ENCODE results near the gene MAP3K13. TPM values are rescaled to one million over a fixed set of nuclear protein-coding genes. Genes with fewer than 3 reads are reported as not detected.
"Not testable (repeated sequence)": the region's sequence is repeated elsewhere in the genome, so short reads cannot be mapped to it uniquely, and the experiment has no call there.

The MAP3K13 gene
- total RNA-seq, 1 experiment from 2014 or later = 18.4 TPM

GRCh38 chr3:185353823-185354614 is 8.9 kb upstream of the MAP3K13 start:
- peak; percentile 18 to 50 for DNase-seq (ENCODE audit: low read depth in 1 of 2, low spot score in 2 of 2)
- Histone ChIP-seq H3K36me3 (no peaks in the 10 kb centered on the region), H3K9me3 (replicated peaks) (no peaks in the 10 kb centered on the region), H3K4me3 (no peak overlapping the region), H3K4me1 (replicated peaks) (peaks cover 6% of the 10 kb centered on the region; the same call in 1 of the 2 replicates), H3K27ac (no peak overlapping the region), H3K27me3 (replicated peaks) (no peaks in the 10 kb centered on the region)

- Histone ChIP-seq H3K36me3 (no peaks in the 10 kb centered on the region), H3K4me3 (no peak overlapping the region), H3K4me1 (replicated peaks) (peaks cover 6% of the 10 kb centered on the region; the same call in 1 of the 2 replicates), H3K27me3 (replicated peaks) (no peaks in the 10 kb centered on the region), H3K9me3 (replicated peaks) (no peaks in the 10 kb centered on the region), H3K27ac (no peak overlapping the region)
- DNase-seq (ENCODE audit: low read depth in 1 of 2, low spot score in 2 of 2) = no peak
Measured at GRCh38 chr3:185356499-185356898, 6.4 kb upstream of the MAP3K13 start.

- H3K4me3 ChIP-seq = no peak overlapping the region
- H3K4me1 ChIP-seq (replicated peaks) = no peaks in the 10 kb centered on the region
- peaks cover 9% of the 10 kb centered on the region; the same call in 1 of the 2 replicates for H3K27me3 ChIP-seq (replicated peaks)
- DNase-seq (ENCODE audit: low read depth in 1 of 2, low spot score in 2 of 2) = no peak
- no peaks in the 10 kb centered on the region for H3K9me3 ChIP-seq (replicated peaks)
- H3K27ac ChIP-seq = no peak overlapping the region
- H3K36me3 ChIP-seq = no peaks in the 10 kb centered on the region
Measured at GRCh38 chr3:185361920-185362319, 1.0 kb upstream of the MAP3K13 start.

- H3K4me1 ChIP-seq (replicated peaks) = no peaks in the 10 kb centered on the region
- no peaks in the 10 kb centered on the region for H3K36me3 ChIP-seq
- peak overlapping the region; percentile 28 for H3K4me3 ChIP-seq
- no peak overlapping the region for H3K27ac ChIP-seq
- peaks cover 9% of the 10 kb centered on the region; the same call in 1 of the 2 replicates for H3K27me3 ChIP-seq (replicated peaks)
- DNase-seq (ENCODE audit: low read depth in 1 of 2, low spot score in 2 of 2) = no peak
- H3K9me3 ChIP-seq (replicated peaks) = no peaks in the 10 kb centered on the region
Measured at GRCh38 chr3:185363662-185364203, 797 bp downstream of the MAP3K13 start.

GRCh38 chr3:185365291-185366073 is 2.5 kb downstream of the MAP3K13 start:
- Histone ChIP-seq H3K4me1 (replicated peaks) (no peaks in the 10 kb centered on the region), H3K36me3 (no peaks in the 10 kb centered on the region), H3K9me3 (replicated peaks) (no peaks in the 10 kb centered on the region), H3K27ac (no peak overlapping the region), H3K4me3 (no peak overlapping the region), H3K27me3 (replicated peaks) (peaks cover 9% of the 10 kb centered on the region; the same call in 1 of the 2 replicates)
- DNase-seq (ENCODE audit: low read depth in 1 of 2, low spot score in 2 of 2) = no peak

GRCh38 chr3:185366074-185366335 is 3.1 kb downstream of the MAP3K13 start:
- Histone ChIP-seq H3K36me3 (no peaks in the 10 kb centered on the region), H3K4me3 (no peak overlapping the region), H3K27ac (no peak overlapping the region), H3K27me3 (replicated peaks) (peaks cover 9% of the 10 kb centered on the region; the same call in 1 of the 2 replicates), H3K9me3 (replicated peaks) (no peaks in the 10 kb centered on the region), H3K4me1 (replicated peaks) (no peaks in the 10 kb centered on the region)
- no peak for DNase-seq (ENCODE audit: low read depth in 1 of 2, low spot score in 2 of 2)

- Histone ChIP-seq H3K27me3 (replicated peaks) (peaks cover 9% of the 10 kb centered on the region; the same call in 1 of the 2 replicates), H3K9me3 (replicated peaks) (no peaks in the 10 kb centered on the region), H3K27ac (no peak overlapping the region), H3K36me3 (no peaks in the 10 kb centered on the region), H3K4me3 (no peak overlapping the region), H3K4me1 (replicated peaks) (no peaks in the 10 kb centered on the region)
- no peak for DNase-seq (ENCODE audit: low read depth in 1 of 2, low spot score in 2 of 2)
Measured at GRCh38 chr3:185366913-185367312, 4.0 kb downstream of the MAP3K13 start.

- not testable (repeated sequence) for H3K4me1 ChIP-seq (replicated peaks); H3K36me3 ChIP-seq; H3K27me3 ChIP-seq (replicated peaks); H3K9me3 ChIP-seq (replicated peaks); DNase-seq (ENCODE audit: low read depth in 1 of 2, low spot score in 2 of 2); H3K27ac ChIP-seq; H3K4me3 ChIP-seq
Measured at GRCh38 chr3:185370349-185370748, 7.4 kb downstream of the MAP3K13 start.

GRCh38 chr3:185371306-185372074 is 8.6 kb downstream of the MAP3K13 start:
- Histone ChIP-seq H3K4me1 (replicated peaks) (no peaks in the 10 kb centered on the region), H3K27me3 (replicated peaks) (no peaks in the 10 kb centered on the region), H3K4me3 (no peak overlapping the region), H3K27ac (no peak overlapping the region), H3K36me3 (no peaks in the 10 kb centered on the region), H3K9me3 (replicated peaks) (no peaks in the 10 kb centered on the region)
- DNase-seq (ENCODE audit: low read depth in 1 of 2, low spot score in 2 of 2) = no peak

- no peak for DNase-seq (ENCODE audit: low read depth in 1 of 2, low spot score in 2 of 2)
- Histone ChIP-seq H3K27me3 (replicated peaks) (no peaks in the 10 kb centered on the region), H3K4me1 (replicated peaks) (no peaks in the 10 kb centered on the region), H3K27ac (no peak overlapping the region), H3K9me3 (replicated peaks) (no peaks in the 10 kb centered on the region), H3K36me3 (no peaks in the 10 kb centered on the region), H3K4me3 (no peak overlapping the region)
Measured at GRCh38 chr3:185381320-185382058, 18.6 kb downstream of the MAP3K13 start.

- no peaks in the 10 kb centered on the region for H3K27me3 ChIP-seq (replicated peaks)
- no peak overlapping the region for H3K27ac ChIP-seq
- H3K4me3 ChIP-seq = no peak overlapping the region
- H3K36me3 ChIP-seq = no peaks in the 10 kb centered on the region
- no peak for DNase-seq (ENCODE audit: low read depth in 1 of 2, low spot score in 2 of 2)
- no peaks in the 10 kb centered on the region for H3K9me3 ChIP-seq (replicated peaks)
- no peaks in the 10 kb centered on the region for H3K4me1 ChIP-seq (replicated peaks)
Measured at GRCh38 chr3:185382154-185382553, 19.2 kb downstream of the MAP3K13 start.

GRCh38 chr3:185386515-185386914 is 23.6 kb downstream of the MAP3K13 start:
- H3K4me3 ChIP-seq; H3K4me1 ChIP-seq (replicated peaks); H3K27ac ChIP-seq; H3K36me3 ChIP-seq; DNase-seq (ENCODE audit: low read depth in 1 of 2, low spot score in 2 of 2); H3K27me3 ChIP-seq (replicated peaks); H3K9me3 ChIP-seq (replicated peaks): not testable (repeated sequence)

GRCh38 chr3:185387646-185388045 is 24.7 kb downstream of the MAP3K13 start:
- Histone ChIP-seq H3K4me3 (no peak overlapping the region), H3K4me1 (replicated peaks) (no peaks in the 10 kb centered on the region), H3K27ac (no peak overlapping the region), H3K9me3 (replicated peaks) (no peaks in the 10 kb centered on the region), H3K36me3 (no peaks in the 10 kb centered on the region), H3K27me3 (replicated peaks) (no peaks in the 10 kb centered on the region)
- no peak for DNase-seq (ENCODE audit: low read depth in 1 of 2, low spot score in 2 of 2)
